HepG2 (cell line): ENCODE data around the gene EPHB4. TPM values are rescaled to one million over a fixed set of nuclear protein-coding genes. Genes with fewer than 3 reads are reported as not detected.

Experiments used
- ATAC-seq: fragments of 200-7000 bp; cut with Tn5 transposase; 3 replicates; pipeline ENCODE4 v1.9.1; 2020; ENCODE audit warnings: mild to moderate bottlenecking, moderate library complexity
- BruUV-seq: library from RNA; stranded (reverse); fragments of 400-500 nt; replicated peaks from 2 replicates; lab custom pipeline; 2021; lab: Mats Ljungman, UMichigan
- CTCF ChIA-PET: fragments of 300-600 bp; formaldehyde crosslinking; extraction: SDS; loops from one replicate; lab custom pipeline; 2021; ENCODE audit warnings: low total read pairs, inconsistent platforms, low intra/inter-chr PET ratio; lab: Yijun Ruan, JAX
- POLR2A ChIA-PET: fragments of 350-600 bp; sonication (Branson Sonifier 250); formaldehyde crosslinking; loops from one replicate; lab custom pipeline; 2020; ENCODE audit warnings: antibody characterized with exemption, inconsistent platforms; lab: Yijun Ruan, JAX
- DNase-seq: peaks from one replicate; pipeline ENCODE4 v3.0.0-alpha.2; 2015; ENCODE audit warnings: low spot score
- FAIRE-seq: peaks from 3 replicates; lab custom pipeline; 2011; peaks lifted over from hg19 to GRCh38; lab: Jason Lieb, UNC
- H2AFZ ChIP-seq: one replicate; pipeline ENCODE4 v1.6.1; 2011; ENCODE audit warnings: low read length, inconsistent platforms
- H3K27ac ChIP-seq: fragments of 300-600 bp; 3 replicates; pipeline ENCODE4 v1.8.0; 2011; ENCODE audit warnings: mixed run types, mild to moderate bottlenecking, mixed read lengths, low read length, inconsistent platforms; ENCODE audit not compliant: insufficient read depth; ENCODE audit errors: extremely low read length
- H3K27me3 ChIP-seq, 2 experiments: fragments of 200-600 bp in 1 of 2; 2 replicates in 1 of 2; 3 replicates in 1 of 2; pipeline versions ENCODE4 v1.6.0 to v1.8.0; 2011; ENCODE audit warnings: low read length in 2 of 2, mild to moderate bottlenecking in 2 of 2, moderate library complexity in 2 of 2, inconsistent platforms in 1 of 2; ENCODE audit not compliant: insufficient read depth in 2 of 2, control insufficient read depth in 1 of 2
- H3K36me3 ChIP-seq, 2 experiments: fragments of 200-600 bp in 1 of 2; replicated peaks in 1 of 2; 2 replicates in 1 of 2; 3 replicates in 1 of 2; pipeline versions ENCODE4 v1.5.1 to v1.8.0; 2011; ENCODE audit warnings: low read length in 2 of 2, inconsistent platforms in 1 of 2; ENCODE audit not compliant: insufficient read depth in 2 of 2, control insufficient read depth in 1 of 2
- H3K4me1 ChIP-seq: 2 replicates; pipeline ENCODE4 v1.5.1; 2012; ENCODE audit warnings: low read length, inconsistent platforms; ENCODE audit not compliant: insufficient read depth
- H3K4me2 ChIP-seq: 2 replicates; pipeline ENCODE4 v1.6.0; 2011; ENCODE audit warnings: low read depth, low read length, inconsistent platforms
- H3K4me3 ChIP-seq, 3 experiments: fragments of 200-600 bp in 1 of 3; sonication (generic), shearing (Covaris generic) in 1 of 3; replicated peaks in 1 of 3; 2 replicates each; pipeline ENCODE4 v1.5.1; 2011 to 2016; ENCODE audit warnings: low read length in 3 of 3, inconsistent platforms in 2 of 3, low read depth in 2 of 3, mild to moderate bottlenecking in 2 of 3, control low read depth in 1 of 3, mixed read lengths in 1 of 3; ENCODE audit not compliant: insufficient read depth in 1 of 3
- H3K79me2 ChIP-seq: one replicate; pipeline ENCODE4 v1.6.1; 2011; ENCODE audit warnings: low read length, inconsistent platforms; ENCODE audit not compliant: insufficient read depth
- H3K9ac ChIP-seq: 2 replicates; pipeline ENCODE4 v1.6.0; 2011; ENCODE audit warnings: mild to moderate bottlenecking, low read depth, low read length, inconsistent platforms; ENCODE audit not compliant: insufficient read depth
- H3K9me3 ChIP-seq: 2 replicates; pipeline ENCODE4 v1.5.1; 2012; ENCODE audit warnings: mild to moderate bottlenecking, low read length
- H4K20me1 ChIP-seq: 2 replicates; pipeline ENCODE4 v1.6.0; 2011; ENCODE audit warnings: inconsistent platforms, mild to moderate bottlenecking, low read length, moderate library complexity; ENCODE audit not compliant: insufficient read depth
- ARID4A ChIP-seq: sonication (generic); formaldehyde crosslinking; IDR thresholded peaks from 2 replicates; pipeline ENCODE4 v1.5.0; 2020; ENCODE audit warnings: mild to moderate bottlenecking, missing genetic modification reagents, borderline replicate concordance
- KLF15 ChIP-seq: sonication (generic); formaldehyde crosslinking; IDR thresholded peaks from 2 replicates; pipeline ENCODE4 v1.8.1; 2023; ENCODE audit warnings: borderline replicate concordance, mild to moderate bottlenecking, inconsistent platforms, missing genetic modification reagents, mixed read lengths
- NR1H2 ChIP-seq: sonication (generic); formaldehyde crosslinking; IDR thresholded peaks from 2 replicates; pipeline ENCODE4 v1.8.1; 2022; ENCODE audit warnings: low read depth, missing genetic modification reagents, borderline replicate concordance
- NR2C2 ChIP-seq: sonication (generic); formaldehyde crosslinking; IDR thresholded peaks from 2 replicates; pipeline ENCODE4 v1.4.0; 2020; ENCODE audit warnings: missing genetic modification reagents, mild to moderate bottlenecking, moderate library complexity, borderline replicate concordance
- PPARG ChIP-seq: conservative IDR thresholded peaks from 2 replicates; pipeline ENCODE4 v1.6.1; 2016; ENCODE audit warnings: missing biosample characterization, missing genetic modification reagents
- SALL1 ChIP-seq: sonication (generic); formaldehyde crosslinking; IDR thresholded peaks from 2 replicates; pipeline ENCODE4 v1.8.0; 2022; ENCODE audit warnings: mild to moderate bottlenecking, missing genetic modification reagents
- ZEB1 ChIP-seq: IDR thresholded peaks from 2 replicates; pipeline ENCODE4 v1.6.1; 2012; ENCODE audit warnings: mild to moderate bottlenecking, low read depth, inconsistent platforms; ENCODE audit not compliant: insufficient replicate concordance
- ZKSCAN1 ChIP-seq: fragments of 150-350 bp; IDR thresholded peaks from 2 replicates; pipeline ENCODE4 v1.6.1; 2014; ENCODE audit warnings: low read length
- ZNF225 ChIP-seq: sonication (generic); formaldehyde crosslinking; IDR thresholded peaks from 2 replicates; pipeline ENCODE4 v1.4.0; 2020; ENCODE audit warnings: mild to moderate bottlenecking, missing genetic modification reagents
- ZNF446 ChIP-seq: sonication (generic); formaldehyde crosslinking; IDR thresholded peaks from 2 replicates; pipeline ENCODE4 v1.5.0; 2020; ENCODE audit warnings: mild to moderate bottlenecking, missing genetic modification reagents
- ZNF761 ChIP-seq: sonication (generic); formaldehyde crosslinking; conservative IDR thresholded peaks from 2 replicates; pipeline ENCODE4 v1.4.0; 2020; ENCODE audit warnings: mild to moderate bottlenecking, missing genetic modification reagents
- WGBS: methylation state at CpG from one replicate; pipeline ENCODE4 v1.1.6; 2017; ENCODE audit warnings: low lambda C conversion rate; 5-methylcytosine and 5-hydroxymethylcytosine counted together
- in situ Hi-C: cut with HindIII; loops from 2 replicates; pipeline ENCODE4 v1.10.0; 2017; ENCODE audit warnings: low pct_unique_long_range_greater_than_20kb; ENCODE audit not compliant: extremely low pct_ligation_motif_present
- intact Hi-C: fragments of 100-400 bp; cut with micrococcal nuclease; formaldehyde crosslinking; loops from one replicate; pipeline ENCODE4 v1.10.0; 2022; ENCODE audit not compliant: unreplicated experiment
- polyA plus RNA-seq, 8 experiments: library from polyadenylated mRNA; depleted of rRNA in 3 of 8; stranded (reverse) in 7 of 8; unstranded in 1 of 8; fragments of >200 nt; fragmentation: Illumina TruSeq in 4 of 8; extraction: Trizol in 4 of 8; gene quantifications; 2 replicates each; pipeline versions ENCODE4 v1.2.1 to v1.2.3, GENCODE V29; 2011 to 2016; ENCODE audit warnings: low read depth in 4 of 8, missing spikeins in 1 of 8, mixed read lengths in 1 of 8; ENCODE audit not compliant: insufficient read depth in 1 of 8
- total RNA-seq, 5 experiments: library from RNA; depleted of rRNA; stranded (reverse); fragments of >200 nt; fragmentation: Illumina TruSeq; extraction: Trizol; gene quantifications; 2 replicates each; pipeline ENCODE4 v1.2.3, GENCODE V29; 2016; ENCODE audit warnings: low read depth in 1 of 5
- TF ChIP-seq, protein P1 (sequence below): sonication (generic); formaldehyde crosslinking; IDR thresholded peaks from 2 replicates; pipeline ENCODE4 v1.4.0; 2020; ENCODE audit warnings: missing genetic modification reagents

EPHB4 gene
- total and polyA plus RNA-seq, 2 of the 13 experiments (the other 11 are each of a cell fraction or from before 2014, with no cell fraction given) = 61.4 to 69.6 TPM

DNA sequence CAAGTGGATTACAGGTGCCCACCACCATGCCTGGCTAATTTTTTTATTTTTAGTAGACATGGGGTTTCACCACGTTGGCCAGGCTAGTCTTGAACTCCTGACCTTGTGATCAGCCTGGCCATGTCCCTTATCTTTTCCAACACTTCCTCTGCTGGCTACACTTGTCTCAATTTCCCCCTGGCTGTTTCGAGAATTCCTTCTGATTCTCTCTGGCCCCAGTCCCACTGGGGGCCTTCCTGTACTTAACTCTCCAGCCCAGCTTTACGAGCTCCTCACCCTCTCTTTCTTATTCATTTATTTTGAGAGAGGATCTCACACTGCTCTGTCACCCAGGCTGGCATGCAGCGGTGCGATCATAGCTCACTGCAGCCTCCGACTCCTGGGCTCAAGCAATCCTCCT lies 8.5 kb downstream of the EPHB4 start:
- DNase-seq (no peak), ATAC-seq (no peak)
- intact Hi-C loops (no loop called here), in situ Hi-C loops (no loop called here)
- H4K20me1 ChIP-seq = no peaks in the 10 kb centered on the region
- H3K9me3 ChIP-seq = no peaks in the 10 kb centered on the region
- no peak overlapping the region for H3K9ac ChIP-seq
- TSS peak; percentile 31 for BruUV-seq
- H3K27ac ChIP-seq = no peak overlapping the region
- H3K4me1 ChIP-seq = peaks cover 36% of the 10 kb centered on the region
- peaks cover 28 to 70% of the 10 kb centered on the region in 2 experiments for H3K36me3 ChIP-seq
- H3K4me3 ChIP-seq = no peak overlapping the region
- WGBS = over 99% methylated on average over 6 of the region's 6 CpGs
- TF ChIP-seq ZKSCAN1 = no peak
- TF ChIP-seq ZEB1 = no peak
- no peak for TF ChIP-seq NR1H2 (CRISPR knock-in tag)
- no peak for TF ChIP-seq PPARG
- no peak for TF ChIP-seq ZNF225
- TF ChIP-seq ARID4A (CRISPR knock-in tag) = no peak
- no peak for TF ChIP-seq ZNF446 (CRISPR knock-in tag)
- TF ChIP-seq, protein P1, sequence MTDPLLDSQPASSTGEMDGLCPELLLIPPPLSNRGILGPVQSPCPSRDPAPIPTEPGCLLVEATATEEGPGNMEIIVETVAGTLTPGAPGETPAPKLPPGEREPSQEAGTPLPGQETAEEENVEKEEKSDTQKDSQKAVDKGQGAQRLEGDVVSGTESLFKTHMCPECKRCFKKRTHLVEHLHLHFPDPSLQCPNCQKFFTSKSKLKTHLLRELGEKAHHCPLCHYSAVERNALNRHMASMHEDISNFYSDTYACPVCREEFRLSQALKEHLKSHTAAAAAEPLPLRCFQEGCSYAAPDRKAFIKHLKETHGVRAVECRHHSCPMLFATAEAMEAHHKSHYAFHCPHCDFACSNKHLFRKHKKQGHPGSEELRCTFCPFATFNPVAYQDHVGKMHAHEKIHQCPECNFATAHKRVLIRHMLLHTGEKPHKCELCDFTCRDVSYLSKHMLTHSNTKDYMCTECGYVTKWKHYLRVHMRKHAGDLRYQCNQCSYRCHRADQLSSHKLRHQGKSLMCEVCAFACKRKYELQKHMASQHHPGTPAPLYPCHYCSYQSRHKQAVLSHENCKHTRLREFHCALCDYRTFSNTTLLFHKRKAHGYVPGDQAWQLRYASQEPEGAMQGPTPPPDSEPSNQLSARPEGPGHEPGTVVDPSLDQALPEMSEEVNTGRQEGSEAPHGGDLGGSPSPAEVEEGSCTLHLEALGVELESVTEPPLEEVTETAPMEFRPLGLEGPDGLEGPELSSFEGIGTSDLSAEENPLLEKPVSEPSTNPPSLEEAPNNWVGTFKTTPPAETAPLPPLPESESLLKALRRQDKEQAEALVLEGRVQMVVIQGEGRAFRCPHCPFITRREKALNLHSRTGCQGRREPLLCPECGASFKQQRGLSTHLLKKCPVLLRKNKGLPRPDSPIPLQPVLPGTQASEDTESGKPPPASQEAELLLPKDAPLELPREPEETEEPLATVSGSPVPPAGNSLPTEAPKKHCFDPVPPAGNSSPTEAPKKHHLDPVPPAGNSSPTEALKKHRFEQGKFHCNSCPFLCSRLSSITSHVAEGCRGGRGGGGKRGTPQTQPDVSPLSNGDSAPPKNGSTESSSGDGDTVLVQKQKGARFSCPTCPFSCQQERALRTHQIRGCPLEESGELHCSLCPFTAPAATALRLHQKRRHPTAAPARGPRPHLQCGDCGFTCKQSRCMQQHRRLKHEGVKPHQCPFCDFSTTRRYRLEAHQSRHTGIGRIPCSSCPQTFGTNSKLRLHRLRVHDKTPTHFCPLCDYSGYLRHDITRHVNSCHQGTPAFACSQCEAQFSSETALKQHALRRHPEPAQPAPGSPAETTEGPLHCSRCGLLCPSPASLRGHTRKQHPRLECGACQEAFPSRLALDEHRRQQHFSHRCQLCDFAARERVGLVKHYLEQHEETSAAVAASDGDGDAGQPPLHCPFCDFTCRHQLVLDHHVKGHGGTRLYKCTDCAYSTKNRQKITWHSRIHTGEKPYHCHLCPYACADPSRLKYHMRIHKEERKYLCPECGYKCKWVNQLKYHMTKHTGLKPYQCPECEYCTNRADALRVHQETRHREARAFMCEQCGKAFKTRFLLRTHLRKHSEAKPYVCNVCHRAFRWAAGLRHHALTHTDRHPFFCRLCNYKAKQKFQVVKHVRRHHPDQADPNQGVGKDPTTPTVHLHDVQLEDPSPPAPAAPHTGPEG = no peak
- no peak for TF ChIP-seq SALL1 (CRISPR knock-in tag)
- no peak for TF ChIP-seq NR2C2 (CRISPR knock-in tag)
- TF ChIP-seq ZNF761 = no peak
- TF ChIP-seq KLF15 (CRISPR knock-in tag) = no peak
- TF ChIP-seq, all 625 proteins: peak for 0
- POLR2A ChIA-PET = interaction anchor here (0.9 kb wide), 1 partner anchor 8 kb away, joined by 4 read pairs; the partner anchor contains the start of gene EPHB4
- CTCF ChIA-PET = no interaction called here
- FAIRE-seq = no peak
- Histone ChIP-seq H3K27me3 (no peaks in the 10 kb centered on the region), H3K4me2 (no peak overlapping the region), H2AFZ (no peak overlapping the region), H3K79me2 (peaks cover 5% of the 10 kb centered on the region)
